Measurements from ENCODE around the gene FOXJ2.
"Not testable (repeated sequence)": the region's sequence is repeated elsewhere in the genome, so short reads cannot be mapped to it uniquely, and the experiment has no call there.

The FOXJ2 gene

GRCh38 chr12:8058506-8058905 lies 26.0 kb downstream of the FOXJ2 start:
- in situ Hi-C loops (cut with MboI; ENCODE audit: low sequenced_read_pairs): no loop called here

DNA sequence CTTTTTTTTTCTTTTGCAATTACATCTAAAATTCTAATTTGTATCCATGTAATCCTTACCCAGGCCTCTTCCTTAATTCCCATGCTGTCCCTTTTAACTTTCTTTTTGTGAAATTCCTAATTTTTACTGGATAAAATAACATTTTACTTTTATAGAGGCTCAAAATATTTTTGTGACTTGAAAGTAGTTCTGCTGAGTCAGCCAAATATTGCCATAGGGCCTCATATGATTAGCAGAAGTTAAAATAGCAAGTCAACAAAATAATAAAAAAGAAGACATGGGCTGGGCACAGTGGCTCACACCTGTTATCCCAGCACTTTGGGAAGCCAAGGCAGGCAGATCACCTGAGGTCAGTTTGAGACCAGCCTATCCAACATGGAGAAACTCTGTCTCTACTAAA lies 31.6 kb downstream of the FOXJ2 start:
- in situ Hi-C loops (cut with MboI; ENCODE audit: low sequenced_read_pairs): no loop called here

DNA sequence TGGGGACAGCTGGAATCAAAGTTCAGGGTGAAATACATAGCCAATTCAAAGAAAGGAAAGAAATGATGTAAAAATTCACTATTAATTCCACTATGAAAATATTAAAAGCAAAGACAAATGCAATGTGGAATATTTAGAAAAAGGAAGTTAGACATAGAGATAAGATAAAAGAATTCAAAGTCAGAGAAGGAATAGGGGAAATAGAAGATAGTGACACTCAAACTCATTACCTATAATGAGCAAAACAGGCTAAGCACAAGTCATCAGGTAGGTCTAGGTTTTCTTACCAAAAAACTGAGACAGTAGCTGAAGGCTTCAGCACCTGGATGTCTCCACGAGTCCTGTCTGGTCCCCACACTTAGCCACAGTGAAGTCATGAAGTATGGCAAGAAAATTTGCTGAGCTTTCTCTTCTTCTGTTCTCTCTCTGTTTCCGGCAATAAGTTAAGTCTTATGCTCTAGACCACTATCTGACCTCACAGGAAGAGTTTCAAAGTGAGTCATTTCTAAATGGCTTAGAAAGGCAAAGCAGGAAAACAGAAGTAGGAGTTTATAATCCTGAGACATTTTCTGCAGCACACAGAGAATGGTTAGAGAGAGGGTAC lies 33.6 kb downstream of the FOXJ2 start, which contains the start of gene C3AR1:
C3AR1 (minus strand) TSS at position 369 of the 604 bp plus-strand sequence. CDS start 6,174 bp downstream, outside the sequence.
- in situ Hi-C loops (cut with MboI; ENCODE audit: low sequenced_read_pairs): no loop called here

DNA sequence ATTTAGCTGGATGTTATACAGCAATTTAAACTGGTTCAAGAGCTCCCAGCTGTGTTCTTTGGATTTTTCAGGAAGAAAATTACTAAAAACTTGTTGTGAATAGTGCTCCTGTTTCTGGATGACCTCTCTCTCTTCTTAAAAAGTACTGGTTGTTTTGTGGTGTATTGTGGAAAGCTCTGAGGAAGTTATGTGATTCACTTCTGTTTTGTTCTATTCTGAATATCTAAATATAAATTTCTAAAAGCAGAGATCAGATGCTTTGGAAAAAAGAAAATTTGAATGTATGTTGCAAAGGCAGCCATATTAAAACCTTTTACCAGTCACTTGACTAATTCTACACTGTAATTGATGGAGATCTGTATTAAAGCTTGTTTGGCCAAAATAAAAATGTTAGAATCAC lies 37.1 kb downstream of the FOXJ2 start:
- in situ Hi-C loops (cut with MboI; ENCODE audit: low sequenced_read_pairs): no loop called here

- in situ Hi-C loops (cut with MboI; ENCODE audit: low sequenced_read_pairs): not testable (repeated sequence)
These were observed 39.3 kb downstream of the FOXJ2 start for GRCh38 chr12:8071820-8072219.

- in situ Hi-C loops (cut with MboI; ENCODE audit: low sequenced_read_pairs): no loop called here
These were observed 43.4 kb downstream of the FOXJ2 start for GRCh38 chr12:8075935-8076334.

DNA sequence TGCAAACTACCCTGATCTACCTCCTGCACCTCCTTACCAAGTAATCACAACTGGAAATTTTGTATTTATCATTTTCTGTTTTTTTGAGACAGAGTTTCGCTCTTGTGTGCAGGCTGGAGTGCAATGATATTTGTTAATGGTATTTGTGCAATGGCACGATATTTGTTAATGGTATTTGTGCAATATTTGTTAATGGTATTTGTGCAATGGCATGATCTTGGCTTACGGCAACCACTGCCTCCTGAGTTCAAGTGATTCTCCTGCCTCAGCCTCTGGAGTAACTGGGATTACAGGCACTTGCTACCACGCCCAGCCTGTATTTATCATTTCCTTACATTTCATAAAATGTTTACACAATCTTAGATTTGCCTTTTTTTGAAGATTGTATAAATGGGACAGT lies 43.9 kb downstream of the FOXJ2 start:
- in situ Hi-C loops (cut with MboI; ENCODE audit: low sequenced_read_pairs): no loop called here

GRCh38 chr12:8077207-8077606 lies 44.7 kb downstream of the FOXJ2 start:
- in situ Hi-C loops (cut with MboI; ENCODE audit: low sequenced_read_pairs): no loop called here

- in situ Hi-C loops (cut with MboI; ENCODE audit: low sequenced_read_pairs): no loop called here
These were observed 45.9 kb downstream of the FOXJ2 start for GRCh38 chr12:8078398-8078797.

DNA sequence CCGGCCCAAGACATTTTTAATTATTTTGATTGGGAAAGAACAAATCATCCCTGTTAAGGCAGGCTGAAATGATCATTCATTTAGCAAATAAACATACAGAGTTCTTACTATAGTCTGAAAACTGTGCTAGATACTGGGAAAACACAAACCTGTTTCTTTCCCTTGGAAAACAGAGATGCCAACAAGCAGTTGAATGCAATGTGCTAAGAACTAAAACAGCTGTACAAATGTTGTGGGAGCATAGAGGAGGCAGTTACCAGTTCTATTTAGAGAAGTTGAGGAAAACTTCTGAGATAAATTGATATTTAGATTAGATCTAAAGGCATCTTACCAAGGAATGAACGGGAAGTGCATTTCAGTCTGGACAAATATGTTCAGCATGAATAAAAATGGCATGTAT lies 46.4 kb downstream of the FOXJ2 start:
- in situ Hi-C loops (cut with MboI; ENCODE audit: low sequenced_read_pairs): no loop called here

DNA sequence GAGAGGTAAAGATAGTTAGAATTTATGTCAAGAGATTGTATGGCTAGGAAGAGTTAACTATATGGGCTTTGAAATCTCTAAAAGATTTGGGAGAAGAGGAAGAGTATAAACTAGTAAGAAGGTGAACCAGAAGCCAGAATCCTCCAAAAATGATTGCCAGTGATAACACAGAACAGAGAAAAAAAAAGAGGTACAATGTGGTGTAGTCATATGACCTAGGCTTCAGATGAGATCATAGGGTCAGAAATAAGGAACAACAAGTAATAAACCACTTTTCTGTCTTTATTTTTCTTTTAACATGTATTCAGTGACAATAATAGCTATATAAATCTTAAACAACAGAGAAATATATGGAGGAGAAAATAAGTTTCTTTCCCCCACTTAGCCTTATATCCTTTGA lies 47.6 kb downstream of the FOXJ2 start:
- in situ Hi-C loops (cut with MboI; ENCODE audit: low sequenced_read_pairs): no loop called here

DNA sequence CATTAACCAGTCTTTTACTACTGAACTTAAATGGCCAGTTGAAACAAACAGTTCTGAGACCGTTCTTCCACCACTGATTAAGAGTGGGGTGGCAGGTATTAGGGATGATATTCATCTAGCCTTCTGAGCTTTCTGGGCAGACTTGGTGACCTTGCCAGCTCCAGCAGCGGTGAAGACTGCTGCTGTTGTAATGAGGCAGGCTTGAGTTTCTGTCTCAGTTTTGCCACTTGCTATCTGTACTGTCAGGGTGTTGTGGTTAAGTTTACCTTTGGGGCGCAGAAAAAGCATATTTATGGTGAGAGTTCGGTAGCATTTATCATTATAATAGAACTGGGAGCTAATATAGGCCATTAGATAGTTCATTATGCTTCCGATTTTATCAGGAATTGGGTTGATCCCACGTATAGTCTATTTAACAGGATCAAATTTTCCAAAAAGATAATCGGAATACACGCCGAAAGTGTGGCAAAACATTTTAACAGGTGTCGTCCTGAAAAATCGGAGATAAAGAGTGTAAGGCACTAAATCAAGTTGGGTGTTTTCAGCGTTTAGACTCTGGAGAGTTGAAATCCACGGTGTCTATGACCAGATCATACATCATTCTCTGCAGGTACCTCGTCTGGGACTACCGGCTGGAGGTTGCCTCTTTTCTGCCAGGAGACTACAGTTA lies 48.9 kb downstream of the FOXJ2 start:
- in situ Hi-C loops (cut with MboI; ENCODE audit: low sequenced_read_pairs): no loop called here

DNA sequence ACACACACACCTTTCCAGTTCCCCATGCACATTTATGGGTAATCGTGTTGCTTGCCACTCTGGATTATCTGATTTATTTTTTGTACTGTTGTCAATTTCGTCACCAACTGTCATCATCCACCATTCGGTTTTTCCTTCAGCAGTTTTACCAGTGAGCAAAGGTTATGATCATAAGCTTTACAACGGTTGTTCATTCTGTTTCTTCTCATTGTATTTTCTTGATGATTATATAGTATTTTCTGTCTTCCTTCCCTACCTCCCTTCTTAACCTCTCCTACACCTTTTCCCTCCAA lies 50.2 kb downstream of the FOXJ2 start:
- in situ Hi-C loops (cut with MboI; ENCODE audit: low sequenced_read_pairs): no loop called here

GRCh38 chr12:8084351-8084750 lies 51.8 kb downstream of the FOXJ2 start:
- in situ Hi-C loops (cut with MboI; ENCODE audit: low sequenced_read_pairs): not testable (repeated sequence)

DNA sequence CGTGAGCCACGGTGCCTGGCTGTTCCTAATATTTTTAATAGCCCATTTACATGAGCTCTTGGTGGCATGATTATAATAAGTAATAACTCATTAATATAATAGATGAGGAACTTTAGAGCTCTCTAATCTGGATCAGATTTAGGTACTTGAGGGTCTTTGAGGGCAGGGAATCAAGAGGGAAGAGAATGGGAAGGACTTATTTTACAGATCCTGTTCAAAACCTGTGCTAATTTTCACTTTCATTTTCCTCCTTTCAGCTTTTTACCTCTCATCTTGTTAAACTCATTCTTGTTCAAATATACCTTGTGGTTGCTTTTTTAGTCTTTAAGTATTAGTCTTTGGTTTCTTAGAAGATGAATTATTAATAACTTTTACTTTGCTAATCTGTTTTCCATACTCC lies 55.1 kb downstream of the FOXJ2 start:
- in situ Hi-C loops (cut with MboI; ENCODE audit: low sequenced_read_pairs): no loop called here

- in situ Hi-C loops (cut with MboI; ENCODE audit: low sequenced_read_pairs): no loop called here
These were observed 56.1 kb downstream of the FOXJ2 start for GRCh38 chr12:8088574-8088973.

DNA sequence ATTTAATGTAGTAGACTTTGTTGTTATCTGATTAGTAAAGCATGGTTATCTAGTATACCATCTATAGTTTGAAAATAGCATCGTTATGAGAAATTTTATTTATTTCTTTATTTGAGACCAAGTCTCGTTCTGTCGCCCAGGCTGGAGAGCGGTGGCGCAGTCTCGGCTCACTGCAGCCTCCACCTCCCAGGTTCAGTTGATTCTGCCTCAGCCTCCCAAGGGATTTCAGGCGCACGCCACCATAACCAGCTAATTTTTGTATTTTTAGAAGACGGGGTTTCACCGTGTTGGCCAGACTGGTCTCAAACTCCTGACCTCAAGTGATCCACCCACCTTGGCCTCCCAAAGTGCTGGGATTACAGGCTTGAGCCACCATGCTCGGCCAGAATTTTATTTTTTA lies 56.8 kb downstream of the FOXJ2 start:
- in situ Hi-C loops (cut with MboI; ENCODE audit: low sequenced_read_pairs): not testable (repeated sequence)

DNA sequence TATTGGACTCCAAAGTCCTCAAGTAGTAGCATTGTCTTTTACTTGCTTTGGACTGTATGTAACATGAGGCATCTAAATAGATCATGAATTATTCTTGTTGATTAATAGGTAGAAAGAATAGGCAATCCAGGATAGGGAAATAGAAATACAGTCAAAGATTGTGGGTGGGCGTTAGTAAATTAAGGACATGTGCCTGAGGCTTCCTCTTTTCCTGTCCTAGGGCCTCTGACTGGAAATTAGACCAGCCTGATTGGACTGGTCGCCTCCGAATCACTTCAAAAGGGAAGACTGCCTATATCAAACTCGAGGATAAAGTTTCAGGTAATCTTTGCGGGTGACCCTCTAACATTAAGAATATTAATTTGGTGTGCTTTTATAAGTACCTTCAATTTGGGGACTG lies 57.2 kb downstream of the FOXJ2 start:
- in situ Hi-C loops (cut with MboI; ENCODE audit: low sequenced_read_pairs): no loop called here

DNA sequence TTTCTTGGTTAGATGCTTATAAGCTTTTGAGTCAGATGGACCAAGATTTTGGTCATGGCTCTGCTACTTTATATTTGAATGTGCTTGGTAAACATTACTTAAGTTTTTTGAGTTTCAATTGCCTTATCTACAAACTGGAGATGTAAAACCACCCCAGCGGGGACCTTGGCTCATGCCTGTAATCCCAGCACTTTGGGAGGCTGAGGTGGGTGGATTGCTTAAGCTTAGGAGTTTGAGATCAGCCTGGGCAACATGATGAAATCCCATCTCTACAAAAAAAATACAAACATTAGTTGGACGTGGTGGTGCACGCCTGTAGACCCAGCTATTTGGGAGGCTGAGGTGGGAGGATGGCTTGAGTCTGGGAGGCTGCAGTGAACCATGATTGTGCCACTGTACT lies 60.8 kb downstream of the FOXJ2 start:
- in situ Hi-C loops (cut with MboI; ENCODE audit: low sequenced_read_pairs): no loop called here

GRCh38 chr12:8096281-8096915 lies 63.9 kb downstream of the FOXJ2 start:
- in situ Hi-C loops (cut with MboI; ENCODE audit: low sequenced_read_pairs): no loop called here

DNA sequence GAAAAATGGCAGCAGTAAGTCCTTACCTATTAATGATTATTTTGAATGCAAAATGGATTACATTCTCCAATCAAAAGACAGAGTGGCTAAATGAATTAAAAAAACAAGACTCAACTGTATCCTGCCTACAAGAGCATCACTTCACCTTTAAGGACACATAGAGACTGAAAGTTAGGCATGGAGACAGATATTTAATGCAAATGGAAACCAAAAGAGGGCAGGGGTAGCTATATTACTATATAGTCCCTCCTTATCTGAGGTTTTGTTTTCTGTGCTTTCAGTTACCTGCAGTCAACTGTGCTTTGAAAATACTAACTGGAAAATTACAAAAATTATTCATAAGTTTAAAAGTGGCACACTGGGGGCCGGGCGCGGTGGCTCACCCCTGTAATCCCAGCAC lies 66.7 kb downstream of the FOXJ2 start:
- in situ Hi-C loops (cut with MboI; ENCODE audit: low sequenced_read_pairs): no loop called here

All from hTERT RPE-1 (cell line).